Liver (tissue), 9 donors: Measurements from ENCODE around the gene FOXN4. TPM values are rescaled to one million over a fixed set of nuclear protein-coding genes. Genes with fewer than 3 reads are reported as not detected.

ENCODE experiments used
- DNase-seq: peaks from one replicate; pipeline ENCODE4 v3.0.0-alpha.2; 2017; ENCODE audit warnings: low spot score
- H3K27ac ChIP-seq, 2 donors: one replicate each; pipeline ENCODE4 v1.7.0; 2013; ENCODE audit warnings: inconsistent platforms in 2 of 2, low read length in 2 of 2, control low read depth in 1 of 2, low read depth in 1 of 2, mild to moderate bottlenecking in 1 of 2
- H3K27me3 ChIP-seq, 4 donors: one replicate each; pipeline versions ENCODE4 v1.6.1 to v1.7.0; 2013; ENCODE audit warnings: low read length in 3 of 4, inconsistent platforms in 1 of 4, mild to moderate bottlenecking in 1 of 4, moderate library complexity in 1 of 4; ENCODE audit not compliant: control insufficient read depth in 4 of 4, insufficient read depth in 4 of 4
- H3K36me3 ChIP-seq, 4 donors: one replicate each; pipeline versions ENCODE4 v1.6.1 to v1.7.0; 2013; ENCODE audit warnings: low read length in 3 of 4, mild to moderate bottlenecking in 3 of 4, low read depth in 1 of 4, moderate library complexity in 1 of 4; ENCODE audit not compliant: control insufficient read depth in 4 of 4, insufficient read depth in 3 of 4
- H3K4me1 ChIP-seq, 4 donors: one replicate each; pipeline versions ENCODE4 v1.6.1 to v1.7.0; 2013; ENCODE audit warnings: low read length in 3 of 4, mild to moderate bottlenecking in 3 of 4, moderate library complexity in 1 of 4; ENCODE audit not compliant: control insufficient read depth in 4 of 4, insufficient read depth in 4 of 4
- H3K4me3 ChIP-seq, 3 donors: one replicate each; pipeline versions ENCODE4 v1.6.1 to v1.7.0; 2013; ENCODE audit warnings: low read length in 3 of 3, control low read depth in 1 of 3, low read depth in 1 of 3, mild to moderate bottlenecking in 1 of 3
- H3K9ac ChIP-seq, 2 donors: one replicate each; pipeline ENCODE4 v1.7.0; 2013; ENCODE audit warnings: low read length in 2 of 2, mild to moderate bottlenecking in 2 of 2, moderate library complexity in 2 of 2, control low read depth in 1 of 2, low read depth in 1 of 2
- H3K9me3 ChIP-seq, 4 donors: one replicate each; pipeline versions ENCODE4 v1.6.1 to v1.7.0; 2013; ENCODE audit warnings: low read length in 3 of 4; ENCODE audit not compliant: control insufficient read depth in 4 of 4
- EGR1 ChIP-seq, 2 donors: IDR thresholded peaks; 2 replicates each; pipeline ENCODE4 v1.6.1; 2016 to 2018; ENCODE audit warnings: antibody characterized with exemption in 2 of 2, low read depth in 2 of 2
- FOXA1 ChIP-seq: IDR thresholded peaks from 2 replicates; pipeline ENCODE4 v1.6.1; 2016; ENCODE audit warnings: antibody characterized with exemption
- FOXA2 ChIP-seq: IDR thresholded peaks from 2 replicates; pipeline ENCODE4 v1.6.1; 2016; ENCODE audit warnings: antibody characterized with exemption
- GABPA ChIP-seq, 2 donors: IDR thresholded peaks in 1 of 2; conservative IDR thresholded peaks in 1 of 2; 2 replicates each; pipeline ENCODE4 v1.6.1; 2016; ENCODE audit warnings: antibody characterized with exemption in 2 of 2, mild to moderate bottlenecking in 1 of 2, moderate library complexity in 1 of 2
- HNF4A ChIP-seq, 2 donors: conservative IDR thresholded peaks; 2 replicates each; pipeline ENCODE4 v1.6.1; 2016; ENCODE audit warnings: antibody characterized with exemption in 2 of 2, mild to moderate bottlenecking in 2 of 2
- HNF4G ChIP-seq: IDR thresholded peaks from 2 replicates; pipeline ENCODE4 v1.6.1; 2016; ENCODE audit warnings: antibody characterized with exemption
- JUND ChIP-seq, 2 donors: IDR thresholded peaks; 2 replicates each; pipeline ENCODE4 v1.6.1; 2016; ENCODE audit warnings: antibody characterized with exemption in 2 of 2
- MAX ChIP-seq: IDR thresholded peaks from 2 replicates; pipeline ENCODE4 v1.6.1; 2016; ENCODE audit warnings: antibody characterized with exemption
- NR2F2 ChIP-seq: IDR thresholded peaks from 2 replicates; pipeline ENCODE4 v1.6.1; 2016; ENCODE audit warnings: antibody characterized with exemption
- RAD21 ChIP-seq, 2 donors: IDR thresholded peaks; 2 replicates each; pipeline ENCODE4 v1.6.1; 2016; ENCODE audit warnings: antibody characterized with exemption in 2 of 2, mild to moderate bottlenecking in 2 of 2
- REST ChIP-seq: IDR thresholded peaks from 2 replicates; pipeline ENCODE4 v1.6.1; 2016; ENCODE audit warnings: antibody characterized with exemption, mild to moderate bottlenecking
- RXRA ChIP-seq, 2 donors: IDR thresholded peaks; 2 replicates each; pipeline ENCODE4 v1.6.1; 2017 to 2018; ENCODE audit warnings: antibody characterized with exemption in 2 of 2, mild to moderate bottlenecking in 1 of 2
- SP1 ChIP-seq: IDR thresholded peaks from 2 replicates; pipeline ENCODE4 v1.6.1; 2018; ENCODE audit warnings: antibody characterized with exemption, mild to moderate bottlenecking
- TAF1 ChIP-seq: conservative IDR thresholded peaks from 2 replicates; pipeline ENCODE4 v1.6.1; 2016; ENCODE audit warnings: antibody characterized with exemption, mild to moderate bottlenecking
- YY1 ChIP-seq: IDR thresholded peaks from 2 replicates; pipeline ENCODE4 v1.6.1; 2016; ENCODE audit warnings: antibody characterized with exemption, mild to moderate bottlenecking
- ZBTB33 ChIP-seq: IDR thresholded peaks from 2 replicates; pipeline ENCODE4 v1.6.1; 2016; ENCODE audit warnings: antibody characterized with exemption
- WGBS: extraction: QIAGEN DNeasy Blood & Tissue Kit; methylation state at CpG from one replicate; pipeline ENCODE4 v1.1.7; 2013; 5-methylcytosine and 5-hydroxymethylcytosine counted together
- polyA plus RNA-seq, 2 donors: library from polyadenylated mRNA; stranded (reverse) in 1 of 2; unstranded in 1 of 2; fragments of 200-250 nt in 1 of 2; fragments of >200 nt in 1 of 2; fragmentation: Nextera tagmentation in 1 of 2; extraction: Ambion mirVana in 1 of 2; gene quantifications; one replicate each; pipeline versions ENCODE4 v1.2.1 to v1.2.3, GENCODE V29; 2013 to 2015
- total RNA-seq, 2 donors: library from RNA; depleted of rRNA; stranded (reverse); fragments of >200 nt; gene quantifications; one replicate each; pipeline ENCODE4 v1.2.3, GENCODE V29; 2014
- donor health status: healthy.
- donor health status: healthy.
- donor health status: healthy.
- donor health status: healthy.
- donor health status: healthy.

The FOXN4 gene
- total and polyA plus RNA-seq, 4 donors: not detected

- H3K9ac ChIP-seq: no peak overlapping the region
- H3K36me3 ChIP-seq: peaks cover 18 to 85% (median 73%) of the 10 kb centered on the region in 4 donors
- 90% methylated on average over 11 of the region's 11 CpGs for WGBS
- H3K27me3 ChIP-seq: no peaks in the 10 kb centered on the region
- H3K9me3 ChIP-seq: no peaks in the 10 kb centered on the region
- DNase-seq: no peak
- no peak overlapping the region for H3K27ac ChIP-seq
- H3K4me1 ChIP-seq: no peaks in the 10 kb centered on the region
- no peak overlapping the region for H3K4me3 ChIP-seq
- no peak for TF ChIP-seq GABPA (IDR thresholded peaks at IDR 0.05 in 1 of 2, conservative IDR thresholded peaks at IDR 0.05 in 1 of 2)
- TF ChIP-seq TAF1: no peak
- TF ChIP-seq FOXA2: no peak
- no peak for TF ChIP-seq JUND (IDR thresholded peaks at IDR 0.05)
- TF ChIP-seq SP1: no peak
- no peak for TF ChIP-seq MAX
- TF ChIP-seq FOXA1: no peak
- TF ChIP-seq RAD21 (IDR thresholded peaks at IDR 0.05): no peak
- no peak for TF ChIP-seq HNF4G
- no peak for TF ChIP-seq ZBTB33
- TF ChIP-seq YY1: no peak
Measured at GRCh38 chr12:109239691-109240090, 69.4 kb downstream of the FOXN4 start.

- no peaks in the 10 kb centered on the region for H3K9me3 ChIP-seq
- H3K36me3 ChIP-seq: peaks cover 18 to 86% (median 69%) of the 10 kb centered on the region in 4 donors
- no peaks in the 10 kb centered on the region for H3K4me1 ChIP-seq
- no peak overlapping the region for H3K4me3 ChIP-seq
- H3K27ac ChIP-seq: no peak overlapping the region
- H3K9ac ChIP-seq: no peak overlapping the region
- TF ChIP-seq NR2F2: no peak
- TF ChIP-seq YY1: no peak
- no peak for TF ChIP-seq SP1
- TF ChIP-seq RXRA (IDR thresholded peaks at IDR 0.05): no peak
- no peak for TF ChIP-seq ZBTB33
- TF ChIP-seq FOXA2: no peak
- no peak for TF ChIP-seq EGR1 (IDR thresholded peaks at IDR 0.05; ENCODE audit: low read depth in 2 of 2)
- TF ChIP-seq JUND (IDR thresholded peaks at IDR 0.05): no peak
- no peak for TF ChIP-seq REST
- TF ChIP-seq HNF4A (conservative IDR thresholded peaks at IDR 0.05): no peak
- no peak for TF ChIP-seq MAX
- no peaks in the 10 kb centered on the region for H3K27me3 ChIP-seq
- WGBS: 91% methylated on average over 4 of the region's 4 CpGs
- no peak for DNase-seq
Measured at GRCh38 chr12:109239179-109239578, 69.9 kb downstream of the FOXN4 start.
